Smooth muscle cell (in vitro differentiated cells): ENCODE results near the gene SLC6A7. TPM values are rescaled to one million over a fixed set of nuclear protein-coding genes. Genes with fewer than 3 reads are reported as not detected.

ENCODE experiments used
- DNase-seq: peaks from one replicate; lab custom pipeline; 2025; ENCODE audit not compliant: unreplicated experiment; lab: John Stamatoyannopoulos, UW
- H2AFZ ChIP-seq: fragments of 200-600 bp; sonication (generic); 2 replicates; pipeline ENCODE4 v1.6.0; 2016; ENCODE audit warnings: antibody characterized with exemption, low read depth, mild to moderate bottlenecking
- H3F3A ChIP-seq: fragments of 200-600 bp; sonication (generic); 2 replicates; pipeline ENCODE4 v1.6.0; 2017; ENCODE audit warnings: antibody characterized with exemption, low read depth
- H3K27ac ChIP-seq: fragments of 200-600 bp; sonication (generic); 2 replicates; pipeline ENCODE4 v1.5.1; 2016; ENCODE audit warnings: low read depth, mild to moderate bottlenecking
- H3K27me3 ChIP-seq: fragments of 200-600 bp; sonication (generic); 2 replicates; pipeline ENCODE4 v1.6.1; 2016; ENCODE audit warnings: low read depth, mild to moderate bottlenecking
- H3K36me3 ChIP-seq: fragments of 200-600 bp; sonication (generic); 2 replicates; pipeline ENCODE4 v1.5.1; 2016; ENCODE audit warnings: low read depth
- H3K4me1 ChIP-seq: fragments of 200-600 bp; sonication (generic); 2 replicates; pipeline ENCODE4 v1.5.1; 2016; ENCODE audit warnings: low read depth
- H3K4me2 ChIP-seq: fragments of 200-600 bp; sonication (generic); 2 replicates; pipeline ENCODE4 v1.6.0; 2016; ENCODE audit warnings: mild to moderate bottlenecking
- H3K4me3 ChIP-seq: fragments of 200-600 bp; sonication (generic); 2 replicates; pipeline ENCODE4 v1.5.1; 2016; ENCODE audit warnings: mild to moderate bottlenecking
- H3K79me2 ChIP-seq: fragments of 200-600 bp; sonication (generic); 2 replicates; pipeline ENCODE4 v1.6.0; 2016; ENCODE audit warnings: low read depth, mild to moderate bottlenecking
- H3K9ac ChIP-seq: fragments of 200-600 bp; sonication (generic); 2 replicates; pipeline ENCODE4 v1.6.0; 2016; ENCODE audit warnings: low read depth
- H3K9me3 ChIP-seq: fragments of 200-600 bp; sonication (generic); replicated peaks from 2 replicates; pipeline ENCODE4 v1.5.1; 2016; ENCODE audit warnings: low read depth
- H4K20me1 ChIP-seq: fragments of 200-600 bp; sonication (generic); 2 replicates; pipeline ENCODE4 v1.6.0; 2016; ENCODE audit warnings: low read depth
- WGBS: methylation state at CpG from one replicate; pipeline ENCODE4 v1.1.7; 2016; ENCODE audit warnings: low lambda C conversion rate; 5-methylcytosine and 5-hydroxymethylcytosine counted together
- polyA plus RNA-seq: library from polyadenylated mRNA; unstranded; fragments of >200 nt; fragmentation: Nextera tagmentation; extraction: Ambion mirVana; gene quantifications from 2 replicates; pipeline ENCODE4 v1.2.1, GENCODE V29; 2016
- total RNA-seq: library from RNA; depleted of rRNA; stranded (reverse); fragments of >200 nt; gene quantifications from 2 replicates; pipeline ENCODE4 v1.2.3, GENCODE V29; 2014
- TF ChIP-seq, protein P1 (sequence below): fragments of 200-600 bp; sonication (generic); IDR thresholded peaks from 2 replicates; pipeline ENCODE4 v1.5.1; 2017; ENCODE audit warnings: borderline replicate concordance, mild to moderate bottlenecking, antibody characterized with exemption; ENCODE audit not compliant: insufficient read depth, poor library complexity, severe bottlenecking

The SLC6A7 gene
- total and polyA plus RNA-seq, 2 experiments from 2014 or later: 0.10 TPM; not detected in 1

GRCh38 chr5:150224483-150225027, 34.7 kb downstream of the SLC6A7 start:
- DNase-seq: no peak

GRCh38 chr5:150227036-150227435, 37.2 kb downstream of the SLC6A7 start:
- 98% methylated on average over 5 of the region's 5 CpGs for WGBS
- Histone ChIP-seq H4K20me1 (no peaks in the 10 kb centered on the region), H3K27me3 (no peaks in the 10 kb centered on the region), H3K36me3 (no peaks in the 10 kb centered on the region), H3K79me2 (no peaks in the 10 kb centered on the region), H2AFZ (no peak overlapping the region), H3K9me3 (no peaks in the 10 kb centered on the region), H3K27ac (no peak overlapping the region), H3K9ac (no peak overlapping the region), H3K4me2 (no peak overlapping the region), H3K4me3 (no peak overlapping the region), H3K4me1 (no peaks in the 10 kb centered on the region), H3F3A (no peaks in the 10 kb centered on the region)
- TF ChIP-seq, protein P1, sequence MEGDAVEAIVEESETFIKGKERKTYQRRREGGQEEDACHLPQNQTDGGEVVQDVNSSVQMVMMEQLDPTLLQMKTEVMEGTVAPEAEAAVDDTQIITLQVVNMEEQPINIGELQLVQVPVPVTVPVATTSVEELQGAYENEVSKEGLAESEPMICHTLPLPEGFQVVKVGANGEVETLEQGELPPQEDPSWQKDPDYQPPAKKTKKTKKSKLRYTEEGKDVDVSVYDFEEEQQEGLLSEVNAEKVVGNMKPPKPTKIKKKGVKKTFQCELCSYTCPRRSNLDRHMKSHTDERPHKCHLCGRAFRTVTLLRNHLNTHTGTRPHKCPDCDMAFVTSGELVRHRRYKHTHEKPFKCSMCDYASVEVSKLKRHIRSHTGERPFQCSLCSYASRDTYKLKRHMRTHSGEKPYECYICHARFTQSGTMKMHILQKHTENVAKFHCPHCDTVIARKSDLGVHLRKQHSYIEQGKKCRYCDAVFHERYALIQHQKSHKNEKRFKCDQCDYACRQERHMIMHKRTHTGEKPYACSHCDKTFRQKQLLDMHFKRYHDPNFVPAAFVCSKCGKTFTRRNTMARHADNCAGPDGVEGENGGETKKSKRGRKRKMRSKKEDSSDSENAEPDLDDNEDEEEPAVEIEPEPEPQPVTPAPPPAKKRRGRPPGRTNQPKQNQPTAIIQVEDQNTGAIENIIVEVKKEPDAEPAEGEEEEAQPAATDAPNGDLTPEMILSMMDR: no peak
- DNase-seq: no peak

More at GRCh38 chr5:150224483-150225027, 34.7 kb downstream of the SLC6A7 start:
- Histone ChIP-seq H3K27ac (no peak overlapping the region), H3K4me1 (no peaks in the 10 kb centered on the region), H3K9me3 (no peaks in the 10 kb centered on the region), H3F3A (no peaks in the 10 kb centered on the region), H2AFZ (no peak overlapping the region), H3K4me2 (no peak overlapping the region), H3K36me3 (no peaks in the 10 kb centered on the region), H3K4me3 (no peak overlapping the region), H3K79me2 (no peaks in the 10 kb centered on the region), H4K20me1 (no peaks in the 10 kb centered on the region), H3K9ac (no peak overlapping the region), H3K27me3 (no peaks in the 10 kb centered on the region)
- WGBS: 59% methylated on average over 8 of the region's 8 CpGs
- TF ChIP-seq, protein P1: no peak

DNA sequence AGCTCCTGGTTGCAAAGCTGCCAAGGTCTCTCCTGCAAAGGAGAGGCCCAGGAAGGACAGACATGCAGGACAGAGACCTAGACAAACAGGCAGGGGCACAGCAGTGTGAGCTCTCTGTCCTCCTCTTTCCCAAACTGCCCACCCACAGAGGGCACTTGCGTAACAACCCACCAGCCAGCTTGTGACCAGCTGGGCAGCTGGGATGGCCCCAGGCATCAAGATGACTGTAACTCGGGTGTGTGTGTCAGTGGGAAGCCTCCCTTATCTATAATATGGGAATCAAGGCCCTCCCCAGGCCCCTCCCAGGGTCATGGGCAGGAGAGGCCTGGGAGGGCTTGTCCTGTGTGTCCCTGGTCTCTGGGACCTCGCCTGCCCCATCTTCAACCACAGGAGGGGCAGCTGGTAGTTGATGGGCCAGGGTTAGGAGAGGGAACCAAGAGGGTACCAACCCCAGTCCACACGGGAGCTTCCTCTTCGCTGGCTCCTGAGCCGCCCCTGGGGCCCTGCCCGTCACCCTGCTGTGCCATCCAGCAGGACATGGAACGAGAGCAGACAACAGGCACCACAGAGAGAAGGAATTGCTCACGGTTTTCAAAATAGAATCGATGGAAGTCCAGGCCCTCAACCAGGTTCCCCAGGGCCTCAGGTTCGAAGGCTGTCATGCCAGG, 37.9 kb downstream of the SLC6A7 start:
- TF ChIP-seq, protein P1: no peak
- H4K20me1 ChIP-seq: no peaks in the 10 kb centered on the region
- no peaks in the 10 kb centered on the region for H3F3A ChIP-seq
- no peaks in the 10 kb centered on the region for H3K4me1 ChIP-seq
- no peak overlapping the region for H2AFZ ChIP-seq
- no peaks in the 10 kb centered on the region for H3K27me3 ChIP-seq
- 82% methylated on average over 11 of the region's 11 CpGs for WGBS
- H3K27ac ChIP-seq: no peak overlapping the region
- no peak for DNase-seq
- H3K36me3 ChIP-seq: no peaks in the 10 kb centered on the region
- H3K4me2 ChIP-seq: no peak overlapping the region
- no peak overlapping the region for H3K4me3 ChIP-seq
- no peak overlapping the region for H3K9ac ChIP-seq
- no peaks in the 10 kb centered on the region for H3K79me2 ChIP-seq
- H3K9me3 ChIP-seq: no peaks in the 10 kb centered on the region

GRCh38 chr5:150229571-150229970, 39.7 kb downstream of the SLC6A7 start:
- DNase-seq: no peak
- H2AFZ ChIP-seq: no peak overlapping the region
- H3K79me2 ChIP-seq: no peaks in the 10 kb centered on the region
- 78% methylated on average over 3 of the region's 3 CpGs for WGBS
- H3K27ac ChIP-seq: no peak overlapping the region
- H3K9ac ChIP-seq: no peak overlapping the region
- no peaks in the 10 kb centered on the region for H3F3A ChIP-seq
- no peak overlapping the region for H3K4me2 ChIP-seq
- no peaks in the 10 kb centered on the region for H4K20me1 ChIP-seq
- H3K4me1 ChIP-seq: no peaks in the 10 kb centered on the region
- H3K9me3 ChIP-seq: no peaks in the 10 kb centered on the region
- H3K36me3 ChIP-seq: no peaks in the 10 kb centered on the region
- TF ChIP-seq, protein P1: no peak
- H3K4me3 ChIP-seq: no peak overlapping the region
- H3K27me3 ChIP-seq: no peaks in the 10 kb centered on the region
